Measurements from ENCODE around the gene CREBZF.
"Not testable (repeated sequence)": the region's sequence is repeated elsewhere in the genome, so short reads cannot be mapped to it uniquely, and the experiment has no call there.

Gene CREBZF

GRCh38 chr11:85619499-85619898, 45.4 kb downstream of the CREBZF start:
- no peak for DNase-seq

GRCh38 chr11:85611643-85612042, 53.3 kb downstream of the CREBZF start:
- DNase-seq, result not testable (repeated sequence)
